AG08395 (cell line): Measurements from ENCODE around the gene ATP11C.
"Not testable (repeated sequence)": the region's sequence is repeated elsewhere in the genome, so short reads cannot be mapped to it uniquely, and the experiment has no call there.

Source experiments
- DNase-seq: peaks from one replicate; pipeline ENCODE4 v3.0.0; 2012; ENCODE audit warnings: mixed read lengths, low spot score

Gene ATP11C

GRCh38 chrX:139932901-139933796 lies at the start of gene ATP11C:
TSS of gene ATP11C (minus strand) at chrX:139933053. CDS start at chrX:139932042, 1,011 bp downstream.
- DNase-seq: peak; percentile 80

GRCh38 chrX:139974471-139974870 lies 41.6 kb upstream of the ATP11C start:
- DNase-seq: no peak

GRCh38 chrX:139972629-139973624 lies 40.1 kb upstream of the ATP11C start:
- DNase-seq: no peak

GRCh38 chrX:139972113-139972512 lies 39.3 kb upstream of the ATP11C start:
- DNase-seq: no peak

GRCh38 chrX:139971394-139971749 lies 38.5 kb upstream of the ATP11C start:
- DNase-seq: no peak

- DNase-seq: no peak
Observed at GRCh38 chrX:139969286-139969685, 36.4 kb upstream of the ATP11C start.

- no peak for DNase-seq
Observed at GRCh38 chrX:139967750-139968149, 34.9 kb upstream of the ATP11C start.

- peak; percentile 24 for DNase-seq
Observed at GRCh38 chrX:139967300-139967699, 34.4 kb upstream of the ATP11C start.

GRCh38 chrX:139966159-139966558 lies 33.3 kb upstream of the ATP11C start:
- DNase-seq: not testable (repeated sequence)

- DNase-seq: no peak
Observed at GRCh38 chrX:139965421-139965820, 32.6 kb upstream of the ATP11C start, which contains the start of gene CXorf66. TSS of gene CXorf66 (minus strand) at chrX:139965521. CDS start at chrX:139965496, 25 bp downstream.

- DNase-seq: not testable (repeated sequence)
Observed at GRCh38 chrX:139961091-139961490, 28.2 kb upstream of the ATP11C start.

- no peak for DNase-seq
Observed at GRCh38 chrX:139949703-139950102, 16.9 kb upstream of the ATP11C start.

- no peak for DNase-seq
Observed at GRCh38 chrX:139945075-139945474, 12.2 kb upstream of the ATP11C start.

- no peak for DNase-seq
Observed at GRCh38 chrX:139936259-139936658, 3.4 kb upstream of the ATP11C start.

- no peak for DNase-seq
Observed at GRCh38 chrX:139933904-139934303, 1.1 kb upstream of the ATP11C start.

- peak; percentile 53 for DNase-seq
Observed at GRCh38 chrX:139932073-139932900, 566 bp downstream of the ATP11C start.

GRCh38 chrX:139931646-139932072 lies 1.2 kb downstream of the ATP11C start:
- DNase-seq: no peak

- DNase-seq: no peak
Observed at GRCh38 chrX:139930916-139931645, 1.8 kb downstream of the ATP11C start.

- no peak for DNase-seq
Observed at GRCh38 chrX:139930401-139930800, 2.5 kb downstream of the ATP11C start.

GRCh38 chrX:139929876-139930275 lies 3.0 kb downstream of the ATP11C start:
- no peak for DNase-seq

GRCh38 chrX:139924696-139925095 lies 8.2 kb downstream of the ATP11C start:
- DNase-seq: no peak
